ENCODE measurements around the gene ATG9B.

ATG9B gene

DNA sequence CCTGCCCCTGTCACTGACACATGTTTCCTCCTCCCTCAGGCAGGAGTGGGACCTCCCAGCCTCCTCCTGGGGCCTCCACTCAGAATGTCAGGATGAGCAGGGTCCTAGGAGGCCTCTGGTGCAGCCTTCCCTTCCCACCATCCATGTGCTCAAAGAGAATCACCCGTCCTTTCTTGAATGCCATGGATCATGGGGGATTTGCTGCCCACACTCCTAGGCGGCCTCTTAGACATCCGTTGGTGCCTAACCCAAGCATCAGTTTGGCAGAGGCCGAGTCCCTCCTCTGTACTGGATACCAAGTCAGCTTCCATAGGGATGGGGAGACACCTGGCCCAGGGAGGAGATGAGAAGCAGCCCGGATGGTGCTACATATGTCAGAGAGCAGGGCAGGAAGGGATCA, 26.5 kb downstream of the ATG9B start:
- DNase-seq, result no peak

DNA sequence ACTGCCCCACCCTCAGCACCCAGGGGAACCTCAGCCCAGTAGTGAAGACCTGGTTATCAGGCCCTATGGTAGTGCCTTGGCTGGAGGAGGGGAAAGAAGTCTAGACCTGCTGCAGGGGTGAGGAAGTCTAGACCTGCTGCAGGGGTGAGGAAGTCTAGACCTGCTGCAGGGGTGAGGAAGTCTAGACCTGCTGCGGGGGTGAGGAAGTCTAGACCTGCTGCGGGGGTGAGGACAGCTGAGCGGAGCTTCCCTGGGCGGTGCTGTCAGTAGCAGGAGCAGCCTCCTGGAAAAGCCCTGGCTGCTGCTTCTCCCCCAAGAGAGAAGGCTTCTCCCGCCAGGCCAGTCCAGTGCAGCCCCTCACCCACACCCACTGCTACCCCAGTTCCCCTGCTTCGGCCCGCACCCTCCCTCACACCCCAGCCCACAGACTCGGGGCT, 27.2 kb downstream of the ATG9B start:
- DNase-seq, result no peak

DNA sequence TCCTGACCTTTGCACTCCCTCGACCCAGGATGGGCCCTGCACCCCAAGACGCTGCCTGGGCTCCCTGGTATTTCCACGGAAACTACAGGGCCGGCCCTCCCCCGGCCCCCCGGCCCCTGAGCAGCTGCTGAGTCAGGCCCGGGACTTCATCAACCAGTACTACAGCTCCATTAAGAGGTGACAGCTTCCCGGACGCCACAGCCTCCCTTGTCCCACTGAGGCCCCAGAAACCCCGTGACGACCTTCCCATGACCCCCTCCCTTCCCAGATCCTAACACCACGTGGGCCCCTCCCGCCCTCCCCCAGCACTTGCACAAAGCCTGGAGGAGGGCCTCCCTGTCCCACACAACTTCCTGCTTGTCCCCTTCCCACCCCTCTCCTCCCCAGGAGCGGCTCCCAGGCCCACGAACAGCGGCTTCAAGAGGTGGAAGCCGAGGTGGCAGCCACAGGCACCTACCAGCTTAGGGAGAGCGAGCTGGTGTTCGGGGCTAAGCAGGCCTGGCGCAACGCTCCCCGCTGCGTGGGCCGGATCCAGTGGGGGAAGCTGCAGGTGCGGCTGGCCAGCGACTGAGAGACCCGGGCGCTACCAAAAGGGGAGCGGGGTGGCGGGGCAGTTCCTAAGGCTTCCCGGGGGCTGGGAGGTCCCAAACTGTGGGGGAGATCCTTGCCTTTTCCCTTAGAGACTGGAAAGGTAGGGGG, 27.8 kb downstream of the ATG9B start:
- DNase-seq, result no peak

- no peak for DNase-seq
Measured at GRCh38 chr7:150994838-150995510, 29.3 kb downstream of the ATG9B start.

DNA sequence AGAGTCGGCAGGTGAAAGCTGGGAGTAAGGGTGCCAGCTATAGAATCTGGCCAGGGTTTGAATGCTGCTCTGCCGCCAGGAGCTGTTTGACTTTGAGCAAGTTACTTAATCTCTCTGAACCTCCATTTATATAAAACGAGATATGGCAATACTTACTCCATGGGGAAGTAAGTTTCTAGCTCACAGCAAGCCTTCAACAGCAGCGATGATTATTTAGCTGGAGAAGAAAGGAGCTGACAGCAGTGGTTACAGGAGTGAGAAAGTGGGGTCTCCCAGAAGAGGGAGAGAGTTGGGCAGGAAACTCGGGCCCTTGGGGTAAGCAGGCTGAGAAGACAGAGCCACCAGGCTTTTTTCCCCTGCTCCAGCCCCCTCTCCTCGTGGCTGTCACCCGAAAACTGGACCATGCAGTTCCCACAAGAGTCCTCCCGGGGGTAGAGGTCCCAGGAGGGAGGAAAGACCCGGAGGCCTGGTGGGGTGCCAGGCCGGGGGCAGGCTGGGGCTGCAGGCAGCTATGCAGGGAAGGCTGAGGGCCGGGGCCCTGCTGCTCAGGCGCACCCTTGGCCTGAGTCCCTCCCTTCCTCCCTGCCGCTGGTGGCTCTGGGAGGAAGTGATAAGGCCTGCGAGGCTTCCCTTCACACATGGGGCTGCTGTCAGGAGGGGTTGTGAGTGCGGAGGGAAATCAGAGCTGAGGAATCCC, 30.0 kb downstream of the ATG9B start:
- DNase-seq, result no peak

- no peak for DNase-seq
Measured at GRCh38 chr7:150993511-150993910, 30.8 kb downstream of the ATG9B start.

GRCh38 chr7:150992833-150993302, 31.4 kb downstream of the ATG9B start:
- no peak for DNase-seq

DNA sequence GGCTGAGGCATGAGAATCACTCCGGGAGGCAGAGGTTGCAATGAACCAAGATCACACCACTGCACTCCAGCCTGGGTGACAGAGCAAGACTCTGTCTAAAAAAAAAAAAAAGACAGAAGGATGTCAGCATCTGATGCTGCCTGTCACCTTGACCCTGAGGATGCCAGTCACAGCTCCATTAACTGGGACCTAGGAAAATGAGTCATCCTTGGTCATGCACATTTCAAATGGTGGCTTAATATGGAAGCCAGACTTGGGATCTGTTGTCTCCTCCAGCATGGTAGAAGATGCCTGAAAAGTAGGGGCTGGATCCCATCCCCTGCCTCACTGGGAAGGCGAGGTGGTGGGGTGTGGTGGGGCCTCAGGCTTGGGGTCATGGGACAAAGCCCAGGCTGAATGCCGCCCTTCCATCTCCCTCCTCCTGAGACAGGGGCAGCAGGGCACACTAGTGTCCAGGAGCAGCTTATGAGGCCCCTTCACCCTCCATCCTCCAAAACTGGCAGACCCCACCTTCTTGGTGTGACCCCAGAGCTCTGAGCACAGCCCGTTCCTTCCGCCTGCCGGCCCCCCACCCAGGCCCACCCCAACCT, 32.1 kb downstream of the ATG9B start:
- DNase-seq, result no peak

GRCh38 chr7:150990416-150991186, 33.7 kb downstream of the ATG9B start, which contains the start of gene NOS3:
Gene NOS3 (plus strand): TSS chr7:150991017. CDS start chr7:150993804, 2,787 bp downstream.
- no peak for DNase-seq

DNA sequence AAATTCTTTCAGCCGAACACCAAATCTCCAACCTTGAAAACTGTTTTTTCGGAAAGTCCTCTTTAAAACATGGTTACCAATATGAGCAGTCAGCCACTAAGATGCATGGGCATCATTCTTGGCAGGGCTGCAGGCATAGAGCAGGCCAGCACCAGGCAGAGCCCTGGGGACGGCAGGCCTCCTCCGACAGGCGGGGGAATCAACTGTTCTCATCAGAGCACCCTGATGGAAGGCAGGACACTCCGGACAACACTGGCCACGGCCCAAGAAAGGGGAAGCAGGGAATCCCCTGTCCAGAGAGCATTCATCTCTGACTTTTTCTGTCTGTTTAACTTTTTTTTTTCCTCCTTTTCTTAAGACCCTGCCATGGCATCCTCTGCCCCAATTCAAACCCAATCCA, 34.8 kb downstream of the ATG9B start:
- DNase-seq, result no peak

GRCh38 chr7:150988230-150989226, 35.8 kb downstream of the ATG9B start:
- DNase-seq, result peak; percentile 36

GRCh38 chr7:150986556-150986955, 37.7 kb downstream of the ATG9B start:
- DNase-seq, result no peak

DNA sequence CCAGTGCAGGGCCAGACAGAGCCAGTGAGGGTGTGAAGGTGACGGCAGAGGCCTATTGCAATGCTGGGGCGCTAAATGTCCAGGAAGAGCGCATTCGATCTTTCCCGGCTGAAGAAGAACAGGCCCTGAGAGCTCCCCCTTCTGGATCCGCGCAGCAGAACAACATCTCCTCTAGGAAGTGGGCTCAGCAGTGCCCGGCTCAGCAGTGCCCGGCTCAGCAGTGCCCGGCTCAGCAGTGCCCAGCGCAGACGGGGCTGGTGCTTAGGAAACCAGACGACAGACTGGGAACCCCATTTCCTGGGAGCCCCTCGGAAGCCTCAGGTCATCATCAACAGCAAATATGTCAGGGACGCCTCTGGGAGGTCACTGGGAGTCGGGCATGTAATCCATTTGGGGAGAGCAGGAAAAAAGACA, 38.2 kb downstream of the ATG9B start:
- peak; percentile 32 for DNase-seq

DNA sequence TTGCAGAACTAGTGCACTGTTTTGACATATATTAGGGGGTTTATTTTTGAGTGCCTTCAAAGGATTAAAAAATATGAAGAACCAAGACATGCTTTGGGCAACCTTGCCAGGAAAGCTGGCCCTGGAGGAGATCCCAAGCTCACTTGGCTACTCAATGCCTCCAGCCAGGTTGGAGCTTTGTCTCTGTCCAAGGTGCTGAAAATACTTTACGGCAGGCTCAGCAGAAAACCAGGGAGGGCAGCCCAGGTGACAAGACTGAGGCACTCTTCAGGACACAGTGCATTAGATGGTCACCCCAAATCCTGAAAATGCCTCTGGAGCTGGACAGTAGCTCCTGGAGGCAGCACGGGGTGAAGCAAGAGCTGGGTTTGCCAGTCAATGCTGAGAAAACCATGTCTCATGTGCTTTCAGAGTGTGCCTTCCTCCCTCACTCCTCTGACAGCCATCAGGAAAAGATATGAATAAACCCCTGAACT, 40.4 kb downstream of the ATG9B start:
- no peak for DNase-seq

- DNase-seq, result no peak
Measured at GRCh38 chr7:150982351-150982750, 41.9 kb downstream of the ATG9B start.

- no peak for DNase-seq
Measured at GRCh38 chr7:150981644-150982043, 42.6 kb downstream of the ATG9B start.

- DNase-seq, result no peak
Measured at GRCh38 chr7:150980663-150981062, 43.6 kb downstream of the ATG9B start.

DNA sequence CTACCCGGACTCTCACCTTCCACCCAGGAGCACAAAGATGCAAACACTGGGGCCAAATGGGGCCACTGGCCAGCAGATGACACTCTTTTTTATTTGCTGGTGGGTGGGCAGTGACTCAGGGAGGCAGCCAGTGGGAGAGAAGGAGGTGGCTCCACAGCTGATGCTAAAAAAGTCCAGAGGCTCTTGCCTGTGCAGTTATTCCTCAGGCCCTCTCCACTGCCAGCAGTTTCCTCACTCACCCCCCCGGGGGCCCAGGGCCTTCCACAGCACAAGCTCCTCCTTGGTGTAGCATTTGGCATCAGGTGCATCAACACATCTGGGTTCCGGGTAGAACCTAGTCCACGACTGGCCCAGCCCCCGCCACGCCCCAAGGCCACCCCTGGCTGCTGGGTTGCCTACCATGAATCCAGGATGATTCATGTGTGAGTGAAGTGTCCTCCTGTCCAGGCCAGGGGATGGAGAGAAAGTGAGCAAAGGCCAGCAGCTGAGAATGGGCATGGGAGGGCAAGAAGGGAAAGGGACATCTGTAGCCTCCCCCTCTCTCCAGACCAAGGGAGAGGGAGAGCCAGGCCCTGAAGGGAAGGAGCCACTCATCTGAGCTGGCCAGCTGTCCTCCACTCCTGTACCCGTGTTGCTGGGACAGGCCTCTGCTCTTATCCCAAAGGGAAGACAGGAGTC, 44.4 kb downstream of the ATG9B start:
- DNase-seq, result no peak

DNA sequence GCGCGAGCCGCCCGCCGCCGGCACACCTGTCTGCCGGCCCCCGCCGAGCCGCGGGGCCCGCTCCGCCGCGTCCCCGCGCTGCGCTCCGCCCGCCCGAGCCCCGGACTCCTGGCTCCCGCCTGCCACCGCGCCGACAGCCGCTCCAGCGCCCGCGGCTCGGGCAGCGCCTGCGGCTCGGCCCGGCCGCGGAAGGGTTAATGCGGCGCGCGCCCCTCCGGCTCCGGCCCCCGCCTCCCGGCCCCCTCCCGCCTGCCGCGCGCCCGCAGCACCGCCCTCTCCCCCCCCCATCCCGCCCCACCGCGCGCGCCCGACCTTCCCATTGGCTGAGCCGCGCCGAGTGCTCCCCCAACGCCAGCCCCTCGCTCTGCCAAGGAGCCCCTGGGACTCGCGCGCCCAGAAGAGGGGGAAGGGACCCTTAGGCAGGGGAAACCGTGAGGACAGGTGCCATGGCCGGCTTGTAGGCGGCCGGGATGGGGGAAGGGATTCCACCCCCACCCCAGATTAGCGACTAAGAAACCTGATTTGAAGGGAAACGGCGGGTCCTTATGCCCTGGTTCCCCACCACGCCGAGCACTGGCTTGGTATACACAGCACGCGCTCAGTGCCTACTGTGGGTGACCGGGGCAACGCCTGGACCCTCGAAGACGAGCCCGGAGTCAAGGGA, 46.0 kb downstream of the ATG9B start, which contains the start of gene KCNH2:
KCNH2 (minus strand) TSS at position 196 of the 664 bp plus-strand sequence. CDS start 408 bp downstream, outside the sequence.
- peak; percentile 67 for DNase-seq

Data from NCI-H187 treated with DMSO at 0.1 percent for 48 hours (cell line).